DOHH2 (cell line): Measurements from ENCODE around the gene EYA4.

ENCODE experiments used
- H3F3A ChIP-seq: fragments of 200-600 bp; sonication (generic), shearing (Covaris generic); 2 replicates; pipeline ENCODE4 v1.6.0; 2016; ENCODE audit warnings: antibody characterized with exemption, mild to moderate bottlenecking; ENCODE audit not compliant: control insufficient read depth, insufficient read depth
- H3K27ac ChIP-seq: fragments of 200-600 bp; sonication (generic); 2 replicates; pipeline ENCODE4 v1.5.1; 2014; ENCODE audit warnings: low read depth, mild to moderate bottlenecking, low read length, moderate library complexity
- H3K27me3 ChIP-seq: fragments of 200-600 bp; sonication (generic); 2 replicates; pipeline ENCODE4 v1.6.1; 2014; ENCODE audit warnings: mild to moderate bottlenecking, low read length, mixed read lengths; ENCODE audit not compliant: control insufficient read depth
- H3K36me3 ChIP-seq: fragments of 200-600 bp; sonication (generic); 2 replicates; pipeline ENCODE4 v1.6.1; 2014; ENCODE audit warnings: mild to moderate bottlenecking, low read length, moderate library complexity, mixed read lengths; ENCODE audit not compliant: control insufficient read depth
- H3K4me1 ChIP-seq: fragments of 200-600 bp; sonication (generic); 2 replicates; pipeline ENCODE4 v1.6.1; 2014; ENCODE audit warnings: mild to moderate bottlenecking, low read length, mixed read lengths; ENCODE audit not compliant: control insufficient read depth
- H3K4me2 ChIP-seq: fragments of 200-600 bp; sonication (generic); 2 replicates; pipeline ENCODE4 v1.6.0; 2014; ENCODE audit warnings: mild to moderate bottlenecking, low read length, moderate library complexity
- H3K4me3 ChIP-seq: fragments of 200-600 bp; sonication (generic); 2 replicates; pipeline ENCODE4 v1.5.1; 2014; ENCODE audit warnings: mild to moderate bottlenecking, low read length, mixed read lengths
- H3K79me2 ChIP-seq: fragments of 200-600 bp; sonication (generic); 2 replicates; pipeline ENCODE4 v1.6.1; 2014; ENCODE audit warnings: mild to moderate bottlenecking, low read length, mixed read lengths; ENCODE audit not compliant: control insufficient read depth
- H3K9me2 ChIP-seq: fragments of 200-600 bp; sonication (generic); replicated peaks from 2 replicates; pipeline ENCODE4 v1.6.1; 2014; ENCODE audit warnings: mild to moderate bottlenecking, low read length, mixed read lengths; ENCODE audit not compliant: control insufficient read depth
- H3K9me3 ChIP-seq: fragments of 200-600 bp; sonication (generic); 2 replicates; pipeline ENCODE4 v1.6.1; 2014; ENCODE audit warnings: antibody characterized with exemption, low read length, mixed read lengths; ENCODE audit not compliant: control insufficient read depth, insufficient read depth
- H4K20me1 ChIP-seq: fragments of 200-600 bp; sonication (generic); 2 replicates; pipeline ENCODE4 v1.6.0; 2014; ENCODE audit warnings: low read depth, mild to moderate bottlenecking, antibody characterized with exemption, low read length, moderate library complexity; ENCODE audit not compliant: control insufficient read depth, insufficient read depth
- CTCF ChIP-seq: fragments of 200-600 bp; sonication (generic); IDR thresholded peaks from one replicate; pipeline ENCODE4 v1.5.1; 2014; ENCODE audit warnings: antibody characterized with exemption, mild to moderate bottlenecking, low read depth, low read length; ENCODE audit not compliant: poor library complexity, severe bottlenecking
- EZH2phosphoT487 ChIP-seq: fragments of 200-600 bp; sonication (generic); IDR thresholded peaks from 2 replicates; pipeline ENCODE4 v1.6.1; 2017; ENCODE audit warnings: borderline replicate concordance, mild to moderate bottlenecking, antibody characterized with exemption, low read length, moderate library complexity, mixed read lengths

EYA4 gene

GRCh38 chr6:133467982-133468380 is 226.8 kb downstream of the EYA4 start:
- H3K4me3 ChIP-seq: no peak overlapping the region
- no peaks in the 10 kb centered on the region for H3K27me3 ChIP-seq
- H4K20me1 ChIP-seq: no peaks in the 10 kb centered on the region
- H3K79me2 ChIP-seq: no peaks in the 10 kb centered on the region
- no peak for TF ChIP-seq CTCF
- no peak for TF ChIP-seq EZH2phosphoT487
- H3K4me2 ChIP-seq: no peak overlapping the region
- no peak overlapping the region for H3K27ac ChIP-seq
- H3K9me3 ChIP-seq: no peaks in the 10 kb centered on the region
- no peaks in the 10 kb centered on the region for H3K9me2 ChIP-seq
- H3K36me3 ChIP-seq: no peaks in the 10 kb centered on the region
- no peaks in the 10 kb centered on the region for H3F3A ChIP-seq
- H3K4me1 ChIP-seq: no peaks in the 10 kb centered on the region

- TF ChIP-seq EZH2phosphoT487 (no peak), CTCF (no peak)
- Histone ChIP-seq H3K4me2 (no peak overlapping the region), H3K79me2 (no peaks in the 10 kb centered on the region), H3K27me3 (no peaks in the 10 kb centered on the region), H3K4me3 (no peak overlapping the region), H3K9me3 (no peaks in the 10 kb centered on the region), H3K27ac (no peak overlapping the region), H4K20me1 (no peaks in the 10 kb centered on the region), H3K36me3 (no peaks in the 10 kb centered on the region), H3K4me1 (no peaks in the 10 kb centered on the region), H3F3A (no peaks in the 10 kb centered on the region), H3K9me2 (no peaks in the 10 kb centered on the region)
These were observed 227.4 kb downstream of the EYA4 start for GRCh38 chr6:133468591-133468990.

GRCh38 chr6:133474516-133474915 is 233.4 kb downstream of the EYA4 start:
- no peaks in the 10 kb centered on the region for H3K79me2 ChIP-seq
- no peak overlapping the region for H3K4me2 ChIP-seq
- H3F3A ChIP-seq: no peaks in the 10 kb centered on the region
- no peak overlapping the region for H3K4me3 ChIP-seq
- H3K4me1 ChIP-seq: no peaks in the 10 kb centered on the region
- H3K27me3 ChIP-seq: no peaks in the 10 kb centered on the region
- no peaks in the 10 kb centered on the region for H3K9me3 ChIP-seq
- no peak overlapping the region for H3K27ac ChIP-seq
- TF ChIP-seq EZH2phosphoT487 (no peak), CTCF (no peak)
- H3K9me2 ChIP-seq: no peaks in the 10 kb centered on the region
- H3K36me3 ChIP-seq: no peaks in the 10 kb centered on the region
- H4K20me1 ChIP-seq: no peaks in the 10 kb centered on the region

- H3K27ac ChIP-seq: no peak overlapping the region
- H3K4me1 ChIP-seq: no peaks in the 10 kb centered on the region
- H4K20me1 ChIP-seq: no peaks in the 10 kb centered on the region
- no peaks in the 10 kb centered on the region for H3F3A ChIP-seq
- H3K9me3 ChIP-seq: no peaks in the 10 kb centered on the region
- no peaks in the 10 kb centered on the region for H3K27me3 ChIP-seq
- no peaks in the 10 kb centered on the region for H3K79me2 ChIP-seq
- H3K4me2 ChIP-seq: no peak overlapping the region
- no peaks in the 10 kb centered on the region for H3K9me2 ChIP-seq
- no peak for TF ChIP-seq CTCF
- no peak for TF ChIP-seq EZH2phosphoT487
- H3K36me3 ChIP-seq: no peaks in the 10 kb centered on the region
- H3K4me3 ChIP-seq: no peak overlapping the region
These were observed 237.5 kb downstream of the EYA4 start for GRCh38 chr6:133478673-133479072.
